Right lobe of liver (tissue), 4 donors: ENCODE measurements around the gene THEM4.

Experiments
- POLR2A ChIP-seq: fragments of 450-650 bp; IDR thresholded peaks from one replicate; pipeline ENCODE4 v1.6.1; 2017; ENCODE audit warnings: antibody characterized with exemption, mild to moderate bottlenecking
- TF ChIP-seq, protein P1 (sequence below), 4 donors: fragments of 200-600 bp in 3 of 4; fragments of 450-650 bp in 1 of 4; IDR thresholded peaks; one replicate each; pipeline versions ENCODE4 v1.5.1 to v1.8.0; 2016 to 2022; ENCODE audit warnings: antibody characterized with exemption in 4 of 4, mild to moderate bottlenecking in 2 of 4
- donor health status: DM: no; HTN: no; CAD: no.
- donor health status: DM: no; HTN: no; CAD: no.
- donor health status: DM: no; HTN: yes; CAD: no.

DNA sequence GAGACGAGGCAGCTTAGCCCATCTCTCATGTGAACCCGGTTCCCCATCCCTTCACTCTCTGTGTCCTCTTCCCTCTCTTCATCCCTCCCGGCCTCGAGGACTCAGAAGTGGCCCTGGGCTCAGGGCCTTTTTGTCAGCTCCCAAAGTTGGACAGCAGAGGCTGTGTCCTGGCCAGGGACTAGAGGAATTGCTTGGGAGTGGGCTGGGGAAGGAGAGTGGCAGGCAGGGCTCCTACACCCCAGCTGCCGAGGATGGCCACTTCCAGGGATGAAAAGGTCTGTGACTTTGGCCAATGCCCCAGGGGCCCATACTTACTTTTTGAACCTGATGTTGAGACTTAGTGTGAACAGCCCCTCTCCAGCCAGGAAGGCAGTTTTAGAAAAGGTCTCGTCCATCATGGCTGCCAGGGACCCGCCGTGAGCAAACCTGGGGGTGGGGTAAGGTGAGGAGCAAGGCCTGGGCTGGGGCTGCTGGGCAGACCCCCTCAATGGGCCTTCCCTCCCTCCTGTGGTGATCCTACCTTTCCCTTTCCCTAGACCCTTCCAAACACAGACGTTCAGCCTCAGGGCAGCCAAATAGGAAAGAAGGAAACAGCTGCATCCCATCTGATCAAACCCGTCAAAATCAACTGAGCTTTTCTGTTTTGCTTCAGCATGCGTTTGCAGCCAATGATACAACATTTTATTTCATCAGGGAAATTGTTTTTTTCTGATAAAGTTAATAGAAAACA, 61.3 kb downstream of the THEM4 start:
- TF ChIP-seq, protein P1, sequence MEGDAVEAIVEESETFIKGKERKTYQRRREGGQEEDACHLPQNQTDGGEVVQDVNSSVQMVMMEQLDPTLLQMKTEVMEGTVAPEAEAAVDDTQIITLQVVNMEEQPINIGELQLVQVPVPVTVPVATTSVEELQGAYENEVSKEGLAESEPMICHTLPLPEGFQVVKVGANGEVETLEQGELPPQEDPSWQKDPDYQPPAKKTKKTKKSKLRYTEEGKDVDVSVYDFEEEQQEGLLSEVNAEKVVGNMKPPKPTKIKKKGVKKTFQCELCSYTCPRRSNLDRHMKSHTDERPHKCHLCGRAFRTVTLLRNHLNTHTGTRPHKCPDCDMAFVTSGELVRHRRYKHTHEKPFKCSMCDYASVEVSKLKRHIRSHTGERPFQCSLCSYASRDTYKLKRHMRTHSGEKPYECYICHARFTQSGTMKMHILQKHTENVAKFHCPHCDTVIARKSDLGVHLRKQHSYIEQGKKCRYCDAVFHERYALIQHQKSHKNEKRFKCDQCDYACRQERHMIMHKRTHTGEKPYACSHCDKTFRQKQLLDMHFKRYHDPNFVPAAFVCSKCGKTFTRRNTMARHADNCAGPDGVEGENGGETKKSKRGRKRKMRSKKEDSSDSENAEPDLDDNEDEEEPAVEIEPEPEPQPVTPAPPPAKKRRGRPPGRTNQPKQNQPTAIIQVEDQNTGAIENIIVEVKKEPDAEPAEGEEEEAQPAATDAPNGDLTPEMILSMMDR (IDR thresholded peaks at IDR 0.05): no peak
- no peak for TF ChIP-seq POLR2A
